HepG2 (cell line): Measurements from ENCODE around the gene BCAR3. TPM values are rescaled to one million over a fixed set of nuclear protein-coding genes. Genes with fewer than 3 reads are reported as not detected.
A peak's percentile ranks its signal among the peaks of the same experiment; 100 is the strongest.

Source experiments
- KDM4B ChIP-seq: sonication (generic); formaldehyde crosslinking; IDR thresholded peaks from 2 replicates; pipeline ENCODE4 v1.4.0; 2020; ENCODE audit warnings: missing genetic modification reagents
- RXRB ChIP-seq: IDR thresholded peaks from 2 replicates; pipeline ENCODE4 v1.6.1; 2016; ENCODE audit warnings: borderline replicate concordance, missing genetic modification reagents, missing compliant biosample characterization
- SMC3 ChIP-seq: IDR thresholded peaks from 2 replicates; pipeline ENCODE4 v1.6.1; 2011; ENCODE audit warnings: low read length, improper control_type of control experiment
- THYN1 ChIP-seq: sonication (generic); formaldehyde crosslinking; IDR thresholded peaks from 2 replicates; pipeline ENCODE4 v1.8.1; 2023; ENCODE audit warnings: low read depth, mild to moderate bottlenecking, moderate library complexity, missing genetic modification reagents, borderline replicate concordance
- ZFP90 ChIP-seq: sonication (generic); formaldehyde crosslinking; IDR thresholded peaks from 2 replicates; pipeline ENCODE4 v1.8.0; 2022; ENCODE audit warnings: missing genetic modification reagents, mild to moderate bottlenecking, inconsistent platforms, borderline replicate concordance
- ZNF253 ChIP-seq: sonication (generic); formaldehyde crosslinking; IDR thresholded peaks from 2 replicates; pipeline ENCODE4 v1.8.0; 2022; ENCODE audit warnings: mild to moderate bottlenecking, missing genetic modification reagents, borderline replicate concordance
- ZNF333 ChIP-seq: sonication (generic); formaldehyde crosslinking; IDR thresholded peaks from 2 replicates; pipeline ENCODE4 v1.4.0; 2020; ENCODE audit warnings: mild to moderate bottlenecking, missing genetic modification reagents, borderline replicate concordance
- ZNF510 ChIP-seq: sonication (generic); formaldehyde crosslinking; IDR thresholded peaks from 2 replicates; pipeline ENCODE4 v1.4.0; 2020; ENCODE audit warnings: low read depth, mild to moderate bottlenecking, missing genetic modification reagents
- ZNF724P ChIP-seq: sonication (generic); formaldehyde crosslinking; IDR thresholded peaks from 2 replicates; pipeline ENCODE4 v1.8.0; 2022; ENCODE audit warnings: missing genetic modification reagents, borderline replicate concordance
- ZSCAN30 ChIP-seq: sonication (generic); formaldehyde crosslinking; IDR thresholded peaks from 2 replicates; pipeline ENCODE4 v1.5.0; 2020; ENCODE audit warnings: mild to moderate bottlenecking, missing genetic modification reagents
- polyA plus RNA-seq, 8 experiments: library from polyadenylated mRNA; depleted of rRNA in 3 of 8; stranded (reverse) in 7 of 8; unstranded in 1 of 8; fragments of >200 nt; fragmentation: Illumina TruSeq in 4 of 8; extraction: Trizol in 4 of 8; gene quantifications; 2 replicates each; pipeline versions ENCODE4 v1.2.1 to v1.2.3, GENCODE V29; 2011 to 2016; ENCODE audit warnings: low read depth in 4 of 8, missing spikeins in 1 of 8, mixed read lengths in 1 of 8; ENCODE audit not compliant: insufficient read depth in 1 of 8
- total RNA-seq, 5 experiments: library from RNA; depleted of rRNA; stranded (reverse); fragments of >200 nt; fragmentation: Illumina TruSeq; extraction: Trizol; gene quantifications; 2 replicates each; pipeline ENCODE4 v1.2.3, GENCODE V29; 2016; ENCODE audit warnings: low read depth in 1 of 5
- TF ChIP-seq, protein P1 (sequence below): sonication (generic); formaldehyde crosslinking; IDR thresholded peaks from 2 replicates; pipeline ENCODE4 v1.9.0; 2021; ENCODE audit warnings: missing genetic modification reagents, borderline replicate concordance
- TF ChIP-seq, protein P2 (sequence below): sonication (generic); formaldehyde crosslinking; IDR thresholded peaks from 2 replicates; pipeline ENCODE4 v1.4.0; 2020; ENCODE audit warnings: missing genetic modification reagents
- TF ChIP-seq, protein P3 (sequence below): sonication (generic); formaldehyde crosslinking; IDR thresholded peaks from 2 replicates; pipeline ENCODE4 v1.4.0; 2020; ENCODE audit warnings: missing genetic modification reagents
- TF ChIP-seq, protein P4 (sequence below): sonication (generic); formaldehyde crosslinking; IDR thresholded peaks from 2 replicates; pipeline ENCODE4 v1.4.0; 2020; ENCODE audit warnings: mild to moderate bottlenecking, low read depth, missing genetic modification reagents
- TF ChIP-seq, protein P5 (sequence below): sonication (generic); formaldehyde crosslinking; IDR thresholded peaks from 2 replicates; pipeline ENCODE4 v1.4.0; 2020; ENCODE audit warnings: mild to moderate bottlenecking, missing genetic modification reagents
- TF ChIP-seq, protein P6 (sequence below): IDR thresholded peaks from 2 replicates; pipeline ENCODE4 v1.6.1; 2016; ENCODE audit warnings: low read depth
- TF ChIP-seq, protein P7 (sequence below): sonication (generic); formaldehyde crosslinking; IDR thresholded peaks from 2 replicates; pipeline ENCODE4 v1.5.0; 2020; ENCODE audit warnings: missing genetic modification reagents, mild to moderate bottlenecking, borderline replicate concordance

The BCAR3 gene
- total and polyA plus RNA-seq, 2 of the 13 experiments (the other 11 are each of a cell fraction or from before 2014, with no cell fraction given), result 3.6 to 4.8 TPM

DNA sequence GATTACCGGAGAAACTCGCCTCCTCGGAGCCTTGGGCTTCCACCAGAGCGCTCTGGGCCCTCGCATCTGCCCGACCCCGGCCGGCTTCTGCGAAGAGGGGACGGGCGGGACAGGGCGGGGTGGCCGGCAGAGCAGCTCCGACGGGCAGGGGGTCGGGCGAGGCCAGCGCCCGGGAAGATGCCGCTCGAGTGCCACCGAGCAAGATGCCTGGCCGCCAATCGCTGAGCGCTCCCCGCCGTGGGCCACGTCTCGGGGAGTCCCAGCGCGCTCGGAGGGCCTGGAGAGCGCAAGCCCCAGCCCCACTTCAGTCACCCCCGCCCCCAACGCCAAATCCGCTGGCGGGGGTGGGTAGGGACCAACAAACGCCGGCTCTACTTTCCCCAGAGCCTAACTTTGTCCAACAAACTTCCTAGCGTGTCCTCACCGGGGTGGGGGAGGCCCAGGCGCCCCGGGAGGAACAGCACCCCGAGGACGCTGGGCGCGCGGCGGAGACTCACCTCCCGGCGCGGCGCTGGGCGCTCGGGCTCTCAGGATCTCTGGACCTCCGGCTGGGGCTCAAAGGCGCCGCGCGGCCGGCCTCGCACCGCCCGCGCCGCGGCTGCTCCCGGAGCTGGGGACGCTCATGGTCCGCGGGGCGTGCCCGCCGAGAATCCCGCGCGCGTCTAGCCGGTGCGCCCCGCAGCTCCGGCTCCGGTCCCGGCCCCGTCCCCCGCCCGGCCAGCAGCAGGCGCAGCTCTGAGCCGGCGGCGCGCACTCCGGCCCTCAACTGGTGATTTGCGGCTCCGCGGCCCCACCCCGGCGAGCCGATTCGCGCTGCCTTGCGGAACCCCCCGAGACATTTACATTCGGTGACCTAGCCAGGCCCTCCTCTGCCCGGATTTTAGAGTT lies at the start of gene BCAR3 (continued):
- TF ChIP-seq, protein P1, sequence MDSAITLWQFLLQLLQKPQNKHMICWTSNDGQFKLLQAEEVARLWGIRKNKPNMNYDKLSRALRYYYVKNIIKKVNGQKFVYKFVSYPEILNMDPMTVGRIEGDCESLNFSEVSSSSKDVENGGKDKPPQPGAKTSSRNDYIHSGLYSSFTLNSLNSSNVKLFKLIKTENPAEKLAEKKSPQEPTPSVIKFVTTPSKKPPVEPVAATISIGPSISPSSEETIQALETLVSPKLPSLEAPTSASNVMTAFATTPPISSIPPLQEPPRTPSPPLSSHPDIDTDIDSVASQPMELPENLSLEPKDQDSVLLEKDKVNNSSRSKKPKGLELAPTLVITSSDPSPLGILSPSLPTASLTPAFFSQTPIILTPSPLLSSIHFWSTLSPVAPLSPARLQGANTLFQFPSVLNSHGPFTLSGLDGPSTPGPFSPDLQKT (CRISPR knock-in tag), result no peak
- TF ChIP-seq ZNF253 (CRISPR knock-in tag) (0 out of 2 replicates have a peak, but pooled peaks have one; percentile 60), RXRB (CRISPR knock-in tag) (no peak), SMC3 (no peak), ZNF510 (CRISPR knock-in tag) (0 out of 2 replicates have a peak, but pooled peaks have one; percentile 41), KDM4B (no peak), ZSCAN30 (no peak), ZNF333 (CRISPR knock-in tag) (no peak), ZNF724P (CRISPR knock-in tag) (no peak), ZFP90 (CRISPR knock-in tag) (peak; percentile 47; the same call in 1 of the 2 replicates), THYN1 (CRISPR knock-in tag) (no peak)
- TF ChIP-seq, protein P2, sequence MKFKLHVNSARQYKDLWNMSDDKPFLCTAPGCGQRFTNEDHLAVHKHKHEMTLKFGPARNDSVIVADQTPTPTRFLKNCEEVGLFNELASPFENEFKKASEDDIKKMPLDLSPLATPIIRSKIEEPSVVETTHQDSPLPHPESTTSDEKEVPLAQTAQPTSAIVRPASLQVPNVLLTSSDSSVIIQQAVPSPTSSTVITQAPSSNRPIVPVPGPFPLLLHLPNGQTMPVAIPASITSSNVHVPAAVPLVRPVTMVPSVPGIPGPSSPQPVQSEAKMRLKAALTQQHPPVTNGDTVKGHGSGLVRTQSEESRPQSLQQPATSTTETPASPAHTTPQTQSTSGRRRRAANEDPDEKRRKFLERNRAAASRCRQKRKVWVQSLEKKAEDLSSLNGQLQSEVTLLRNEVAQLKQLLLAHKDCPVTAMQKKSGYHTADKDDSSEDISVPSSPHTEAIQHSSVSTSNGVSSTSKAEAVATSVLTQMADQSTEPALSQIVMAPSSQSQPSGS (CRISPR knock-in tag), result no peak
- TF ChIP-seq, protein P3, sequence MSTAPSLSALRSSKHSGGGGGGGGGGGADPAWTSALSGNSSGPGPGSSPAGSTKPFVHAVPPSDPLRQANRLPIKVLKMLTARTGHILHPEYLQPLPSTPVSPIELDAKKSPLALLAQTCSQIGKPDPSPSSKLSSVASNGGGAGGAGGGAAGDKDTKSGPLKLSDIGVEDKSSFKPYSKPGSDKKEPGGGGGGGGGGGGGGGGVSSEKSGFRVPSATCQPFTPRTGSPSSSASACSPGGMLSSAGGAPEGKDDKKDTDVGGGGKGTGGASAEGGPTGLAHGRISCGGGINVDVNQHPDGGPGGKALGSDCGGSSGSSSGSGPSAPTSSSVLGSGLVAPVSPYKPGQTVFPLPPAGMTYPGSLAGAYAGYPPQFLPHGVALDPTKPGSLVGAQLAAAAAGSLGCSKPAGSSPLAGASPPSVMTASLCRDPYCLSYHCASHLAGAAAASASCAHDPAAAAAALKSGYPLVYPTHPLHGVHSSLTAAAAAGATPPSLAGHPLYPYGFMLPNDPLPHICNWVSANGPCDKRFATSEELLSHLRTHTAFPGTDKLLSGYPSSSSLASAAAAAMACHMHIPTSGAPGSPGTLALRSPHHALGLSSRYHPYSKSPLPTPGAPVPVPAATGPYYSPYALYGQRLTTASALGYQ (CRISPR knock-in tag), result no peak
- TF ChIP-seq, protein P4, sequence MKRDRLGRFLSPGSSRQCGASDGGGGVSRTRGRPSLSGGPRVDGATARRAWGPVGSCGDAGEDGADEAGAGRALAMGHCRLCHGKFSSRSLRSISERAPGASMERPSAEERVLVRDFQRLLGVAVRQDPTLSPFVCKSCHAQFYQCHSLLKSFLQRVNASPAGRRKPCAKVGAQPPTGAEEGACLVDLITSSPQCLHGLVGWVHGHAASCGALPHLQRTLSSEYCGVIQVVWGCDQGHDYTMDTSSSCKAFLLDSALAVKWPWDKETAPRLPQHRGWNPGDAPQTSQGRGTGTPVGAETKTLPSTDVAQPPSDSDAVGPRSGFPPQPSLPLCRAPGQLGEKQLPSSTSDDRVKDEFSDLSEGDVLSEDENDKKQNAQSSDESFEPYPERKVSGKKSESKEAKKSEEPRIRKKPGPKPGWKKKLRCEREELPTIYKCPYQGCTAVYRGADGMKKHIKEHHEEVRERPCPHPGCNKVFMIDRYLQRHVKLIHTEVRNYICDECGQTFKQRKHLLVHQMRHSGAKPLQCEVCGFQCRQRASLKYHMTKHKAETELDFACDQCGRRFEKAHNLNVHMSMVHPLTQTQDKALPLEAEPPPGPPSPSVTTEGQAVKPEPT (CRISPR knock-in tag), result no peak
- TF ChIP-seq, protein P5, sequence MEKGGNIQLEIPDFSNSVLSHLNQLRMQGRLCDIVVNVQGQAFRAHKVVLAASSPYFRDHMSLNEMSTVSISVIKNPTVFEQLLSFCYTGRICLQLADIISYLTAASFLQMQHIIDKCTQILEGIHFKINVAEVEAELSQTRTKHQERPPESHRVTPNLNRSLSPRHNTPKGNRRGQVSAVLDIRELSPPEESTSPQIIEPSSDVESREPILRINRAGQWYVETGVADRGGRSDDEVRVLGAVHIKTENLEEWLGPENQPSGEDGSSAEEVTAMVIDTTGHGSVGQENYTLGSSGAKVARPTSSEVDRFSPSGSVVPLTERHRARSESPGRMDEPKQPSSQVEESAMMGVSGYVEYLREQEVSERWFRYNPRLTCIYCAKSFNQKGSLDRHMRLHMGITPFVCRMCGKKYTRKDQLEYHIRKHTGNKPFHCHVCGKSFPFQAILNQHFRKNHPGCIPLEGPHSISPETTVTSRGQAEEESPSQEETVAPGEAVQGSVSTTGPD (CRISPR knock-in tag), result no peak
- TF ChIP-seq, protein P6, sequence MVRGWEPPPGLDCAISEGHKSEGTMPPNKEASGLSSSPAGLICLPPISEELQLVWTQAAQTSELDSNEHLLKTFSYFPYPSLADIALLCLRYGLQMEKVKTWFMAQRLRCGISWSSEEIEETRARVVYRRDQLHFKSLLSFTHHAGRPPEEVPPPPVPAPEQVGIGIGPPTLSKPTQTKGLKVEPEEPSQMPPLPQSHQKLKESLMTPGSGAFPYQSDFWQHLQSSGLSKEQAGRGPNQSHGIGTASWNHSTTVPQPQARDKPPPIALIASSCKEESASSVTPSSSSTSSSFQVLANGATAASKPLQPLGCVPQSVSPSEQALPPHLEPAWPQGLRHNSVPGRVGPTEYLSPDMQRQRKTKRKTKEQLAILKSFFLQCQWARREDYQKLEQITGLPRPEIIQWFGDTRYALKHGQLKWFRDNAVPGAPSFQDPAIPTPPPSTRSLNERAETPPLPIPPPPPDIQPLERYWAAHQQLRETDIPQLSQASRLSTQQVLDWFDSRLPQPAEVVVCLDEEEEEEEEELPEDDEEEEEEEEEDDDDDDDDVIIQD (CRISPR knock-in tag), result no peak
- TF ChIP-seq, protein P7, sequence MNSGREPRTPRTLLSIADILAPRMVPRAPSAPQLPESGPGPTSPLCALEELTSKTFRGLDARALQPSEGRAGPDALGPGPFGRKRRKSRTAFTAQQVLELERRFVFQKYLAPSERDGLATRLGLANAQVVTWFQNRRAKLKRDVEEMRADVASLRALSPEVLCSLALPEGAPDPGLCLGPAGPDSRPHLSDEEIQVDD, result no peak
